ENCODE measurements around the gene GINS2.

DNA sequence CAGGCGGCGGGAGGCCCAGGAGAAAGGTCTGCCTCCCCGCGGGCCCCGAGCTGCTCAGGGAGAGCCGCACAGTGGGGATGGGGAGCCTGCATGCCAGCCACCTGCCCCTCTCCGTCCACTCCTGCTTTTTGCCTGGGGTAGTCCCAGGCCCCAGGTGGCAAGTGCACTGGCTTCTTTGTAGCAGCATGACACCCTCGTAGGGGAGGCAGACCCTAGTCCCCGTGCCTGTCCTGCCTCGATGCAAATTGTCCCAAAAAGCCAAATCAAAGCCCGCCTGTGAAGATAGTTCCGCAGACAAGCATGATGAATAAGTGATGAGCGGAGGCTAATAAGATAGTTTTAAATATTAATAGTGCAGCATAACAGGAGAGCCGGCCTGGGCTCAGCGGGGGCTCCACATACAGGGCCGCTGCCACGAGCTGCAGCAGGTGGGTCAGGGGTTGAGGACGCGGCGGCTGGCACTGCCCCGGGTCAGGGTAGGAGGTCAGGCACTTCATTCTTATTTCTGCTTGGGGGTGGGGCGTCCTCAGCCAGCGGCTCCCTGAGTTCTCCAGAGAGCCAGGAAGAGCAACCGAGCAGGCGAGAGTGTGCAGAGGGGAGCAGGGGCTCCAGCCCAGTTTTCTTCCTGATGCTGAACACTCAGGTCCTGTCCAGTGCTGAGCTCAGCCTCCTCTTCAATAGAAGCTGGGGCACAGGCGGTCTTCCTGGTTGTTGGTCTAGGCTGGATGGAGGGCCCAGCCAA, 26.8 kb downstream of the GINS2 start:
- TF ChIP-seq POLR2A (IDR thresholded peaks at IDR 0.05): no peak
- TF ChIP-seq, protein P1, sequence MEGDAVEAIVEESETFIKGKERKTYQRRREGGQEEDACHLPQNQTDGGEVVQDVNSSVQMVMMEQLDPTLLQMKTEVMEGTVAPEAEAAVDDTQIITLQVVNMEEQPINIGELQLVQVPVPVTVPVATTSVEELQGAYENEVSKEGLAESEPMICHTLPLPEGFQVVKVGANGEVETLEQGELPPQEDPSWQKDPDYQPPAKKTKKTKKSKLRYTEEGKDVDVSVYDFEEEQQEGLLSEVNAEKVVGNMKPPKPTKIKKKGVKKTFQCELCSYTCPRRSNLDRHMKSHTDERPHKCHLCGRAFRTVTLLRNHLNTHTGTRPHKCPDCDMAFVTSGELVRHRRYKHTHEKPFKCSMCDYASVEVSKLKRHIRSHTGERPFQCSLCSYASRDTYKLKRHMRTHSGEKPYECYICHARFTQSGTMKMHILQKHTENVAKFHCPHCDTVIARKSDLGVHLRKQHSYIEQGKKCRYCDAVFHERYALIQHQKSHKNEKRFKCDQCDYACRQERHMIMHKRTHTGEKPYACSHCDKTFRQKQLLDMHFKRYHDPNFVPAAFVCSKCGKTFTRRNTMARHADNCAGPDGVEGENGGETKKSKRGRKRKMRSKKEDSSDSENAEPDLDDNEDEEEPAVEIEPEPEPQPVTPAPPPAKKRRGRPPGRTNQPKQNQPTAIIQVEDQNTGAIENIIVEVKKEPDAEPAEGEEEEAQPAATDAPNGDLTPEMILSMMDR (IDR thresholded peaks at IDR 0.05): no peak

Measured in adrenal gland (tissue), 5 donors.